Measurements from ENCODE around the gene RETREG1. TPM values are rescaled to one million over a fixed set of nuclear protein-coding genes. Genes with fewer than 3 reads are reported as not detected.

Gene RETREG1
- polyA plus RNA-seq, 1 of the 3 experiments (the other 2 are of a cell fraction): 0.43 TPM

GRCh38 chr5:16497546-16497945 is 119.3 kb downstream of the RETREG1 start:
- 70% methylated on average over 2 of the region's 2 CpGs for WGBS (ENCODE audit: low lambda C conversion rate)
- Histone ChIP-seq H3F3A (replicated peaks; ENCODE audit: insufficient read depth) (no peaks in the 10 kb centered on the region), H3K9me3 (no peaks in the 10 kb centered on the region), H3K36me3 (replicated peaks in 1 of 2; ENCODE audit: control insufficient read depth in 1 of 2, insufficient read depth in 2 of 2, low read length in 1 of 2) (no peaks in the 10 kb centered on the region), H3K4me1 (ENCODE audit: control insufficient read depth in 1 of 2, insufficient read depth in 2 of 2, low read depth in 1 of 2, low read length in 1 of 2) (no peaks in the 10 kb centered on the region), H3K9me2 (no peaks in the 10 kb centered on the region), H4K20me1 (ENCODE audit: insufficient read depth) (no peaks in the 10 kb centered on the region), H3K4me3 (ENCODE audit: low read depth in 2 of 2, low read length in 1 of 2) (no peak overlapping the region), H3K27ac (ENCODE audit: low read depth in 2 of 2, low read length in 1 of 2) (no peak overlapping the region), H3K9ac (no peak overlapping the region), H3K79me2 (ENCODE audit: insufficient read depth) (no peaks in the 10 kb centered on the region), H2AFZ (ENCODE audit: low read depth) (no peak overlapping the region), H3K4me2 (no peak overlapping the region), H3K27me3 (ENCODE audit: insufficient read depth) (no peaks in the 10 kb centered on the region)
- ChIA-PET CTCF (interaction anchor here (0.7 to 1.3 kb wide), 3 partner anchors 67 to 601 kb away, joined by 3 to 7 read pairs (median 3); no protein-coding TSS in a partner anchor), POLR2A (no interaction called here)
- TF ChIP-seq TCF12 (IDR thresholded peaks at IDR 0.05): no peak
- no peak for TF ChIP-seq MXI1 (IDR thresholded peaks at IDR 0.05; ENCODE audit: low read depth, low read length)
- no peak for TF ChIP-seq USF1 (IDR thresholded peaks at IDR 0.05; ENCODE audit: borderline replicate concordance, low read depth)
- no peak for TF ChIP-seq NFIC (IDR thresholded peaks at IDR 0.05; ENCODE audit: borderline replicate concordance)
- TF ChIP-seq CHD2 (IDR thresholded peaks at IDR 0.05; ENCODE audit: low read length, partially characterized antibody): no peak
- no peak for TF ChIP-seq USF2 (IDR thresholded peaks at IDR 0.05; ENCODE audit: borderline replicate concordance, low read depth, low read length)
- no peak for TF ChIP-seq FOSL2 (IDR thresholded peaks at IDR 0.05; ENCODE audit: borderline replicate concordance, low read depth)
- no peak for TF ChIP-seq MEF2A (IDR thresholded peaks at IDR 0.05; ENCODE audit: borderline replicate concordance, low read depth)
- no peak for TF ChIP-seq IRF3 (IDR thresholded peaks at IDR 0.05; ENCODE audit: low read depth, low read length)
- no peak for TF ChIP-seq GABPA (IDR thresholded peaks at IDR 0.05; ENCODE audit: low read depth)
- TF ChIP-seq POLR2AphosphoS5 (IDR thresholded peaks at IDR 0.05; ENCODE audit: low read depth, low read length): no peak
- no peak for TF ChIP-seq RFX5 (IDR thresholded peaks at IDR 0.05; ENCODE audit: low read length)
- no peak for TF ChIP-seq RAD21 (IDR thresholded peaks at IDR 0.05; ENCODE audit: low read length)
- TF ChIP-seq YY1 (IDR thresholded peaks at IDR 0.05; ENCODE audit: low read depth): no peak
- no peak for TF ChIP-seq NRF1 (IDR thresholded peaks at IDR 0.05; ENCODE audit: low read depth, low read length)
- no peak for TF ChIP-seq JUND (IDR thresholded peaks at IDR 0.05)
- no peak for TF ChIP-seq REST (IDR thresholded peaks at IDR 0.05; ENCODE audit: low read depth, low read length)
- TF ChIP-seq EP300 (IDR thresholded peaks at IDR 0.05; ENCODE audit: borderline replicate concordance in 1 of 2, low read depth in 1 of 2, low read length in 1 of 2): no peak
- DNase-seq: no peak

Data from SK-N-SH (cell line).